K562 (cell line): ENCODE data around the gene RNASE8. TPM values are rescaled to one million over a fixed set of nuclear protein-coding genes. Genes with fewer than 3 reads are reported as not detected.

Experiments used
- ATAC-seq: fragments of 200-7000 bp; cut with Tn5 transposase; 3 replicates; pipeline ENCODE4 v1.9.1; 2020; ENCODE audit warnings: moderate library complexity
- BruUV-seq: library from RNA; stranded (reverse); fragments of 400-500 nt; replicated peaks from 2 replicates; lab custom pipeline; 2021; lab: Mats Ljungman, UMichigan
- CTCF ChIA-PET: fragments of 300-600 bp; formaldehyde crosslinking; extraction: SDS; loops from one replicate; lab custom pipeline; 2021; ENCODE audit warnings: low intra/inter-chr PET ratio; lab: Yijun Ruan, JAX
- POLR2A ChIA-PET: fragments of 300-600, 350-650 bp; sonication (Branson Sonifier 250); formaldehyde crosslinking; extraction: SDS; loops from one replicate; lab custom pipeline; 2021; ENCODE audit warnings: antibody characterized with exemption, inconsistent platforms; lab: Yijun Ruan, JAX
- DNase-seq, 4 experiments: peaks; one replicate each; pipeline versions ENCODE4 v3.0.0 to v3.0.0-alpha.2; 2011 to 2018; ENCODE audit warnings: low spot score in 3 of 4, mixed read lengths in 3 of 4; ENCODE audit errors: extremely low read depth in 1 of 4
- FAIRE-seq: peaks from 2 replicates; lab custom pipeline; 2011; peaks lifted over from hg19 to GRCh38; lab: Jason Lieb, UNC
- H2AFZ ChIP-seq: 2 replicates; pipeline ENCODE4 v1.6.0; 2011; ENCODE audit warnings: low read depth, low read length, control low read depth, inconsistent platforms
- H3K27ac ChIP-seq: fragments of 200-600 bp; 3 replicates; pipeline ENCODE4 v1.8.0; 2011; ENCODE audit warnings: low read depth, mild to moderate bottlenecking, control low read depth, inconsistent platforms, low read length, moderate library complexity, mixed read lengths; ENCODE audit errors: extremely low read depth
- H3K27me3 ChIP-seq, 2 experiments: fragments of 300-600 bp in 1 of 2; 2 replicates in 1 of 2; 3 replicates in 1 of 2; pipeline versions ENCODE4 v1.6.0 to v1.8.0; 2011; ENCODE audit warnings: inconsistent platforms in 2 of 2, low read length in 2 of 2, mild to moderate bottlenecking in 1 of 2, mixed read lengths in 1 of 2, moderate library complexity in 1 of 2; ENCODE audit not compliant: control insufficient read depth in 2 of 2, insufficient read depth in 2 of 2
- H3K36me3 ChIP-seq: fragments of 300-600 bp; 3 replicates; pipeline ENCODE4 v1.8.0; 2011; ENCODE audit warnings: mild to moderate bottlenecking, low read length, inconsistent platforms; ENCODE audit not compliant: control insufficient read depth, insufficient read depth
- H3K4me1 ChIP-seq, 2 experiments: fragments of 200-600 bp in 1 of 2; replicated peaks in 1 of 2; 2 replicates in 1 of 2; 3 replicates in 1 of 2; pipeline versions ENCODE4 v1.5.1 to v1.8.0; 2011; ENCODE audit warnings: inconsistent platforms in 2 of 2, low read length in 2 of 2, mild to moderate bottlenecking in 1 of 2, mixed read lengths in 1 of 2, moderate library complexity in 1 of 2; ENCODE audit not compliant: control insufficient read depth in 2 of 2, insufficient read depth in 2 of 2
- H3K4me2 ChIP-seq: 2 replicates; pipeline ENCODE4 v1.6.1; 2011; ENCODE audit warnings: low read length, control low read depth, inconsistent platforms, mixed read lengths; ENCODE audit not compliant: insufficient read depth
- H3K4me3 ChIP-seq: fragments of 200-600 bp; sonication (generic), shearing (Covaris generic); 2 replicates; pipeline ENCODE4 v1.5.1; 2016; ENCODE audit warnings: control low read depth, inconsistent platforms
- H3K79me2 ChIP-seq: fragments of 200-600 bp; 3 replicates; pipeline ENCODE4 v1.8.0; 2011; ENCODE audit warnings: low read length, inconsistent platforms; ENCODE audit not compliant: control insufficient read depth, insufficient read depth
- H3K9ac ChIP-seq, 2 experiments: 2 replicates each; pipeline versions ENCODE4 v1.6.0 to v1.6.1; 2011; ENCODE audit warnings: low read depth in 2 of 2, low read length in 2 of 2, control low read depth in 1 of 2, inconsistent platforms in 1 of 2, mild to moderate bottlenecking in 1 of 2, mixed read lengths in 1 of 2; ENCODE audit not compliant: insufficient read depth in 1 of 2
- H3K9me1 ChIP-seq: one replicate; pipeline ENCODE4 v1.6.0; 2011; ENCODE audit warnings: inconsistent platforms, mild to moderate bottlenecking, low read length, moderate library complexity; ENCODE audit not compliant: control insufficient read depth, insufficient read depth
- H3K9me3 ChIP-seq: replicated peaks from 2 replicates; pipeline ENCODE4 v1.5.1; 2011; ENCODE audit warnings: low read depth, low read length, inconsistent platforms; ENCODE audit not compliant: control insufficient read depth, insufficient read depth
- H4K20me1 ChIP-seq: replicated peaks from 2 replicates; pipeline ENCODE4 v1.6.1; 2011; ENCODE audit warnings: low read length, inconsistent platforms, mixed read lengths; ENCODE audit not compliant: control insufficient read depth, insufficient read depth
- E2F8 ChIP-seq: fragments of 450-650 bp; IDR thresholded peaks from 2 replicates; pipeline ENCODE4 v1.7.1; 2018; ENCODE audit warnings: mild to moderate bottlenecking, low read depth; ENCODE audit not compliant: partially characterized antibody
- ZNF239 ChIP-seq: fragments of 250-450 bp; sonication (Bioruptor Pico); IDR thresholded peaks from 2 replicates; pipeline ENCODE4 v1.4.0; 2020; ENCODE audit warnings: mild to moderate bottlenecking
- whole genome bisulfite sequencing: fragments of 100-300 bp; shearing (Covaris generic); methylation state at CpG from one replicate; pipeline ENCODE4 v1.1.6; 2016; ENCODE audit warnings: low coverage, mixed read lengths; ENCODE audit not compliant: insufficient coverage; ENCODE audit errors: missing lambda C conversion rate; 5-methylcytosine and 5-hydroxymethylcytosine counted together
- in situ Hi-C: fragments of 300-500 bp; cut with MboI; formaldehyde crosslinking; loops from 4 replicates; pipeline ENCODE4 v1.15.0; 2018; ENCODE audit warnings: inconsistent platforms, mixed read lengths
- intact Hi-C: fragments of 100-400 bp; cut with micrococcal nuclease; formaldehyde crosslinking; loops from 2 replicates; pipeline ENCODE4 v1.14.2; 2022
- polyA plus RNA-seq, 8 experiments: library from polyadenylated mRNA; depleted of rRNA in 4 of 8; stranded (reverse) in 5 of 8; unstranded in 3 of 8; fragments of >200 nt; fragmentation: Nextera tagmentation in 2 of 8; fragmentation: Illumina TruSeq in 1 of 8; extraction: Ambion mirVana in 2 of 8; extraction: Trizol in 1 of 8; gene quantifications; 2 replicates each; pipeline versions ENCODE4 v1.2.1 to v1.2.3, GENCODE V29; 2011 to 2014; ENCODE audit warnings: inconsistent platforms in 1 of 8, missing spikeins in 1 of 8
- total RNA-seq, 7 experiments: library from RNA; depleted of rRNA in 6 of 7; stranded (reverse); fragments of >200 nt in 6 of 7; fragmentation: Illumina TruSeq in 2 of 7; extraction: Trizol in 2 of 7; gene quantifications; 2 replicates each; pipeline versions ENCODE4 v1.2.1 to v1.2.3, GENCODE V29; 2011 to 2021; ENCODE audit warnings: low replicate concordance in 1 of 7

RNASE8 gene
- total and polyA plus RNA-seq, 9 of the 15 experiments (the other 6 are each of a cell fraction or from before 2014, with no cell fraction given) = not detected

- Histone ChIP-seq H3K27ac (no peak overlapping the region), H3K9me1 (no peaks in the 10 kb centered on the region), H4K20me1 (no peaks in the 10 kb centered on the region), H3K4me2 (no peak overlapping the region), H2AFZ (no peak overlapping the region), H3K27me3 (no peaks in the 10 kb centered on the region), H3K79me2 (no peaks in the 10 kb centered on the region), H3K4me3 (no peak overlapping the region), H3K4me1 (no peaks in the 10 kb centered on the region; a peak in 2 of 5 replicates), H3K9me3 (no peaks in the 10 kb centered on the region), H3K36me3 (no peaks in the 10 kb centered on the region), H3K9ac (no peak overlapping the region; a peak in 1 of 4 replicates)
- peak; percentile 49; the same call in 1 of the 3 replicates for ATAC-seq
- no TSS peak for BruUV-seq
- ChIA-PET CTCF (interaction anchor here (0.6 kb wide), 1 partner anchor 8 kb away, joined by 5 read pairs; no protein-coding TSS in a partner anchor), POLR2A (interaction anchor here (0.7 to 1.0 kb wide), 3 partner anchors 11 to 550 kb away, joined by 3 to 5 read pairs (median 4); no protein-coding TSS in a partner anchor)
- 55% methylated on average over 4 of the region's 5 CpGs for WGBS
- intact Hi-C loops (no loop called here), in situ Hi-C loops (no loop called here)
- FAIRE-seq = no peak
- TF ChIP-seq ZNF239 (peak; percentile 64; the same call in 1 of the 2 replicates), E2F8 (no peak)
- TF ChIP-seq, all 486 proteins: peak for 1
- no peak for DNase-seq
Observed at GRCh38 chr14:21058903-21059302, 1.3 kb downstream of the RNASE8 start.
